DND-41 (cell line): Measurements from ENCODE around the gene CLMN.

ENCODE experiments used
- ATAC-seq: fragments of 200-7000 bp; cut with Tn5 transposase; 3 replicates; pipeline ENCODE4 v1.9.1; 2021; ENCODE audit warnings: low read depth; ENCODE audit not compliant: insufficient read depth
- DNase-seq: peaks from one replicate; pipeline ENCODE4 v3.0.0-alpha.2; 2020
- H2AFZ ChIP-seq: 2 replicates; pipeline ENCODE4 v1.6.0; 2012; ENCODE audit warnings: low read depth, low read length
- H3K27ac ChIP-seq: 2 replicates; pipeline ENCODE4 v1.5.1; 2012; ENCODE audit warnings: low read length, inconsistent platforms
- H3K27me3 ChIP-seq: fragments of 200-600 bp; sonication (generic); 2 replicates; pipeline ENCODE4 v1.6.0; 2012; ENCODE audit warnings: low read length, mild to moderate bottlenecking, inconsistent platforms; ENCODE audit not compliant: insufficient read depth, poor library complexity
- H3K36me3 ChIP-seq: 2 replicates; pipeline ENCODE4 v1.5.1; 2012; ENCODE audit warnings: low read length, inconsistent platforms; ENCODE audit not compliant: insufficient read depth
- H3K4me1 ChIP-seq: 2 replicates; pipeline ENCODE4 v1.5.1; 2012; ENCODE audit warnings: mild to moderate bottlenecking, low read length; ENCODE audit not compliant: insufficient read depth
- H3K4me2 ChIP-seq: 2 replicates; pipeline ENCODE4 v1.6.0; 2012; ENCODE audit warnings: mild to moderate bottlenecking, moderate library complexity, low read length, inconsistent platforms; ENCODE audit not compliant: insufficient read depth
- H3K4me3 ChIP-seq, 2 experiments: fragments of 200-600 bp in 1 of 2; shearing (Covaris generic) in 1 of 2; 2 replicates each; pipeline ENCODE4 v1.5.1; 2012 to 2016; ENCODE audit warnings: inconsistent platforms in 2 of 2, low read length in 2 of 2, mild to moderate bottlenecking in 2 of 2, low read depth in 1 of 2, moderate library complexity in 1 of 2
- H3K79me2 ChIP-seq: 2 replicates; pipeline ENCODE4 v1.6.0; 2012; ENCODE audit warnings: low read length, inconsistent platforms; ENCODE audit not compliant: insufficient read depth
- H3K9ac ChIP-seq: 2 replicates; pipeline ENCODE4 v1.6.0; 2012; ENCODE audit warnings: low read depth, mild to moderate bottlenecking, inconsistent platforms, low read length, moderate library complexity
- H3K9me3 ChIP-seq: 2 replicates; pipeline ENCODE4 v1.5.1; 2012; ENCODE audit warnings: low read length, moderate library complexity, mild to moderate bottlenecking, inconsistent platforms; ENCODE audit not compliant: insufficient read depth, severe bottlenecking
- H4K20me1 ChIP-seq: 2 replicates; pipeline ENCODE4 v1.6.0; 2012; ENCODE audit warnings: low read length; ENCODE audit not compliant: insufficient read depth
- EZH2 ChIP-seq: IDR thresholded peaks from 3 replicates; pipeline ENCODE4 v1.6.1; 2012; ENCODE audit warnings: borderline replicate concordance, low read depth, mild to moderate bottlenecking, moderate library complexity, low read length, inconsistent platforms; ENCODE audit not compliant: severe bottlenecking
- TF ChIP-seq, protein P1 (sequence below): IDR thresholded peaks from 2 replicates; pipeline ENCODE4 v1.5.1; 2012; ENCODE audit warnings: borderline replicate concordance, low read length, moderate library complexity, mild to moderate bottlenecking; ENCODE audit not compliant: poor library complexity, severe bottlenecking; ENCODE audit errors: extremely low read depth

Gene CLMN

DNA sequence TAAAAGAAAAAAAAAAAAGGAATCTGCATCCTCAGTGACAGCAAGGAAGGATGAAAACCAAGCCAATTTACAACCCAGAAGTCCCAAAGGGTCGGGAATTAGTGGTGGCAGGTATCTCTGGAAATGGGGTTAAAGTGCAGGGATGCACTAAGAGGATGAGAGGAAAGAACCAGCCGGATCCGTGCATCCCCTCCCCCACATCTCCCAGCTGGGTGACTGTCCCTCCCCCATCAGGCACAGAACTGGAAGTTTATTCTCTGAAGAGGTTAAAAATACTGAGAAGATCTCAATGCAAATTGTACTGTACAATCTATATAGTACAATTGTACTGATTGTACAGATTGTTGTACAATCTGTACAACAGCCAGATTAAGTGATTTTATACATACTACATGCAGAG is 15.4 kb downstream of the CLMN start:
- Histone ChIP-seq H3K27me3 (peaks cover 2% of the 10 kb centered on the region), H3K4me1 (no peaks in the 10 kb centered on the region), H3K4me3 (no peak overlapping the region), H3K79me2 (no peaks in the 10 kb centered on the region), H2AFZ (no peak overlapping the region), H3K9ac (no peak overlapping the region), H3K4me2 (no peak overlapping the region), H3K9me3 (no peaks in the 10 kb centered on the region), H4K20me1 (no peaks in the 10 kb centered on the region), H3K36me3 (no peaks in the 10 kb centered on the region), H3K27ac (no peak overlapping the region)
- DNase-seq (no peak), ATAC-seq (no peak)
- TF ChIP-seq, protein P1, sequence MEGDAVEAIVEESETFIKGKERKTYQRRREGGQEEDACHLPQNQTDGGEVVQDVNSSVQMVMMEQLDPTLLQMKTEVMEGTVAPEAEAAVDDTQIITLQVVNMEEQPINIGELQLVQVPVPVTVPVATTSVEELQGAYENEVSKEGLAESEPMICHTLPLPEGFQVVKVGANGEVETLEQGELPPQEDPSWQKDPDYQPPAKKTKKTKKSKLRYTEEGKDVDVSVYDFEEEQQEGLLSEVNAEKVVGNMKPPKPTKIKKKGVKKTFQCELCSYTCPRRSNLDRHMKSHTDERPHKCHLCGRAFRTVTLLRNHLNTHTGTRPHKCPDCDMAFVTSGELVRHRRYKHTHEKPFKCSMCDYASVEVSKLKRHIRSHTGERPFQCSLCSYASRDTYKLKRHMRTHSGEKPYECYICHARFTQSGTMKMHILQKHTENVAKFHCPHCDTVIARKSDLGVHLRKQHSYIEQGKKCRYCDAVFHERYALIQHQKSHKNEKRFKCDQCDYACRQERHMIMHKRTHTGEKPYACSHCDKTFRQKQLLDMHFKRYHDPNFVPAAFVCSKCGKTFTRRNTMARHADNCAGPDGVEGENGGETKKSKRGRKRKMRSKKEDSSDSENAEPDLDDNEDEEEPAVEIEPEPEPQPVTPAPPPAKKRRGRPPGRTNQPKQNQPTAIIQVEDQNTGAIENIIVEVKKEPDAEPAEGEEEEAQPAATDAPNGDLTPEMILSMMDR, result no peak
- TF ChIP-seq EZH2, result no peak

DNA sequence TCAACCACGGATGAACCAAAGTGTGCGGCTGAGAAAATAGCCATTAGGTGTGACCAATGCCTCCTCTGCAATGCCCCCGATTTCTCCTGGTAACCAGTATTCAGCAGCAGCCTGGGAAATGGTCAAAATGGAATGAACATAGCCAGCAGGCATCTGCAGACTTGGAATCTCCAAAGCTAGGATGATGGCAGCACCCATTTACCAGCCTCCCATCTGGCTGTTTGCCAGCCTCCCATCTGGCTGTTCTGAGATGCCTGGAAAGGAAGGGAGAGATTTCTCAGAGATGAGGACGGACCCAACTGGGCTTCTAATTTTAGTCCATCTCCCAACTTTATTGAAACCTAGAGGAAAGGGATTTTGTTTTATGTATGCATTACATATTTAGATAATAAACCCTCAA is 16.2 kb downstream of the CLMN start:
- no peak overlapping the region for H3K27ac ChIP-seq
- no peak for DNase-seq
- TF ChIP-seq, protein P1, result no peak
- no peak for TF ChIP-seq EZH2
- H3K9ac ChIP-seq, result no peak overlapping the region
- no peaks in the 10 kb centered on the region for H3K27me3 ChIP-seq
- H3K36me3 ChIP-seq, result no peaks in the 10 kb centered on the region
- no peaks in the 10 kb centered on the region for H3K9me3 ChIP-seq
- no peak overlapping the region for H2AFZ ChIP-seq
- no peak overlapping the region for H3K4me2 ChIP-seq
- no peaks in the 10 kb centered on the region for H4K20me1 ChIP-seq
- no peak overlapping the region for H3K4me3 ChIP-seq
- no peaks in the 10 kb centered on the region for H3K79me2 ChIP-seq
- ATAC-seq, result no peak
- H3K4me1 ChIP-seq, result no peaks in the 10 kb centered on the region

DNA sequence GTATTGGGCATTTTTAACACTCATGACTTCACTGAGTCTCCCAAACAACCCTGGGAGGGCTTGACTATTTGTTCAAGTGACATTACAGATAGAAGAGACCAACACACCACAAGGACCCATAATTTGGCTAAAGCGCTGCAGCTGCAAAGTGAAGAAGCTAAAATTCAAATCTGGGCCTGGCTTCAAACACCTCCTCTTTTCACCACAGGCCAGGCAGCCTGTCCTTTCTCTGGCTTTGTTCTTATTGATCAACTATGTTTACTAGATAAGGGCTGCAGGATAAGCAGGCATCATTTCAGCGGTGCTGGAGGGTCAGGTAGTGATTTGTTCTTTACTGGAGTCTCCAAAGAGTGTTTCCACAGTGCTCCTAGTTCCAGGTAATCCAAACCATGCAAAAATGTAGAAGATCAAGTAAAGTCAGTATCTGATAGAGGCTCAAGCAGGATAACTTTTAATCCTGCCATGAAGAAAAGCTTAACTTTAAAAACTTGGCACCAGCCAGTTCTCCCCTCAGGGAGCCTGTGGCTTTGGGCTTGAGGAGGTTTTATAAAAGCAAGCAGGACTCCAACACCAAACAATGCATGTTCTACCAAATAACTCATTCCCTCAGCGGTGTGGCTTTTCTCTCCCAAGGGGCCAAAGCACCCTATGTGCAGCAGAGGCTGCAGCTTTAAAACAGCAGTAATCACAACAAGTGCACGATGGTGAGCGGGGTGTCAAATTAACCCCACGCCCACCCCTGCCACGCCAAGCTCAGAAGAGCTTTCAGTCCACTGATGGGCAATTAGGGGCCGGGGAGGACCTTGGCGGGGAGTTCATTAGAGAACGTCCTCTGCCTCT is 16.8 kb downstream of the CLMN start:
- Histone ChIP-seq H3K27me3 (no peaks in the 10 kb centered on the region), H3K36me3 (no peaks in the 10 kb centered on the region), H3K4me2 (no peak overlapping the region), H3K9me3 (no peaks in the 10 kb centered on the region), H2AFZ (no peak overlapping the region), H3K9ac (no peak overlapping the region), H3K79me2 (no peaks in the 10 kb centered on the region), H3K4me1 (no peaks in the 10 kb centered on the region), H3K4me3 (no peak overlapping the region), H3K27ac (no peak overlapping the region), H4K20me1 (no peaks in the 10 kb centered on the region)
- no peak for TF ChIP-seq EZH2
- TF ChIP-seq, protein P1, result no peak
- ATAC-seq (no peak), DNase-seq (no peak)
